H9 (cell line): Measurements from ENCODE around the gene MDFI. TPM values are rescaled to one million over a fixed set of nuclear protein-coding genes. Genes with fewer than 3 reads are reported as not detected.
A peak's percentile ranks its signal among the peaks of the same experiment; 100 is the strongest.

ENCODE experiments used
- DNase-seq: peaks from one replicate; pipeline ENCODE4 v3.0.0-alpha.2; 2017
- H2AFZ ChIP-seq: one replicate; pipeline ENCODE4 v1.6.1; 2013; ENCODE audit warnings: mild to moderate bottlenecking, low read length, control low read depth, moderate library complexity
- H2AK5ac ChIP-seq: 2 replicates; pipeline ENCODE4 v1.6.1; 2013; ENCODE audit warnings: low read length, control low read depth, mixed read lengths; ENCODE audit not compliant: insufficient read length
- H2BK120ac ChIP-seq: one replicate; pipeline ENCODE4 v1.6.1; 2013; ENCODE audit warnings: low read depth, mild to moderate bottlenecking, low read length, control low read depth, inconsistent platforms; ENCODE audit not compliant: poor library complexity, severe bottlenecking
- H2BK12ac ChIP-seq: 2 replicates; pipeline ENCODE4 v1.6.1; 2013; ENCODE audit warnings: low read length, control low read depth, mixed read lengths, low read depth; ENCODE audit not compliant: insufficient read length
- H2BK15ac ChIP-seq: 2 replicates; pipeline ENCODE4 v1.6.1; 2013; ENCODE audit warnings: low read depth, low read length, control low read depth
- H2BK20ac ChIP-seq: one replicate; pipeline ENCODE4 v1.6.1; 2013; ENCODE audit warnings: low read depth, mild to moderate bottlenecking, low read length, control low read depth, inconsistent platforms; ENCODE audit not compliant: poor library complexity, severe bottlenecking
- H2BK5ac ChIP-seq: 2 replicates; pipeline ENCODE4 v1.6.1; 2013; ENCODE audit warnings: low read length, control low read depth, mixed read lengths; ENCODE audit not compliant: insufficient read length
- H3K14ac ChIP-seq: 2 replicates; pipeline ENCODE4 v1.6.1; 2013; ENCODE audit warnings: low read length, control low read depth; ENCODE audit not compliant: insufficient read depth
- H3K18ac ChIP-seq: 2 replicates; pipeline ENCODE4 v1.6.1; 2013; ENCODE audit warnings: low read depth, mild to moderate bottlenecking, mixed read lengths, low read length, control low read depth; ENCODE audit not compliant: insufficient read length
- H3K23ac ChIP-seq: 2 replicates; pipeline ENCODE4 v1.6.1; 2013; ENCODE audit warnings: low read length, control low read depth, mixed read lengths, low read depth; ENCODE audit not compliant: insufficient read length
- H3K23me2 ChIP-seq: 2 replicates; pipeline ENCODE4 v1.6.1; 2013; ENCODE audit warnings: low read depth, mild to moderate bottlenecking, mixed read lengths, low read length, control low read depth; ENCODE audit not compliant: insufficient read length, poor library complexity, severe bottlenecking
- H3K27ac ChIP-seq: 2 replicates; pipeline ENCODE4 v1.5.1; 2013; ENCODE audit warnings: low read length, control low read depth, mixed read lengths, low read depth; ENCODE audit not compliant: insufficient read length
- H3K27me3 ChIP-seq: 2 replicates; pipeline ENCODE4 v1.6.1; 2013; ENCODE audit warnings: low read length, control low read depth, inconsistent platforms; ENCODE audit not compliant: insufficient read depth
- H3K4ac ChIP-seq: 2 replicates; pipeline ENCODE4 v1.6.1; 2013; ENCODE audit warnings: low read depth, mild to moderate bottlenecking, control low read depth, inconsistent platforms, low read length, moderate library complexity
- H3K4me1 ChIP-seq: 2 replicates; pipeline ENCODE4 v1.6.1; 2013; ENCODE audit warnings: low read length, control low read depth, inconsistent platforms; ENCODE audit not compliant: insufficient read depth
- H3K4me2 ChIP-seq: 2 replicates; pipeline ENCODE4 v1.6.1; 2013; ENCODE audit warnings: low read length, control low read depth, mixed read lengths; ENCODE audit not compliant: insufficient read length, insufficient read depth
- H3K56ac ChIP-seq: 2 replicates; pipeline ENCODE4 v1.6.1; 2013; ENCODE audit warnings: low read depth, mild to moderate bottlenecking, mixed read lengths, low read length, control low read depth; ENCODE audit not compliant: insufficient read length
- H3K79me1 ChIP-seq: 2 replicates; pipeline ENCODE4 v1.6.1; 2013; ENCODE audit warnings: low read depth, mild to moderate bottlenecking, moderate library complexity, low read length, control low read depth, inconsistent platforms; ENCODE audit not compliant: insufficient read depth, poor library complexity, severe bottlenecking
- H3K79me2 ChIP-seq: 2 replicates; pipeline ENCODE4 v1.6.1; 2013; ENCODE audit warnings: low read length, control low read depth, inconsistent platforms; ENCODE audit not compliant: insufficient read depth
- H3K9ac ChIP-seq: 2 replicates; pipeline ENCODE4 v1.6.1; 2013; ENCODE audit warnings: low read length, control low read depth, mixed read lengths; ENCODE audit not compliant: insufficient read length; ENCODE audit errors: extremely low read depth
- H3K9me3 ChIP-seq: one replicate; pipeline ENCODE4 v1.6.1; 2013; ENCODE audit warnings: low read depth, low read length, inconsistent platforms; ENCODE audit not compliant: control insufficient read depth
- H3T11ph ChIP-seq: one replicate; pipeline ENCODE4 v1.6.1; 2013; ENCODE audit warnings: mild to moderate bottlenecking, low read length, control low read depth, inconsistent platforms
- H4K20me1 ChIP-seq: one replicate; pipeline ENCODE4 v1.6.1; 2013; ENCODE audit not compliant: control insufficient read depth, insufficient read length, insufficient read depth
- H4K5ac ChIP-seq: 2 replicates; pipeline ENCODE4 v1.6.1; 2013; ENCODE audit warnings: low read depth, mild to moderate bottlenecking, mixed read lengths, low read length, control low read depth; ENCODE audit not compliant: insufficient read length
- H4K8ac ChIP-seq: replicated peaks from 2 replicates; pipeline ENCODE4 v1.6.1; 2013; ENCODE audit warnings: low read length, control low read depth, mixed read lengths, low read depth; ENCODE audit not compliant: insufficient read length
- H4K91ac ChIP-seq: 2 replicates; pipeline ENCODE4 v1.6.1; 2013; ENCODE audit warnings: low read depth, mild to moderate bottlenecking, moderate library complexity, mixed read lengths, low read length, control low read depth; ENCODE audit not compliant: insufficient read length
- H3K27ac Mint-ChIP-seq, 3 experiments: 2 replicates in 2 of 3; 3 replicates in 1 of 3; pipeline ENCODE4 v1.8.0; 2020 to 2021; ENCODE audit warnings: mixed read lengths in 3 of 3, mild to moderate bottlenecking in 1 of 3, moderate library complexity in 1 of 3
- H3K27me3 Mint-ChIP-seq: 2 replicates; pipeline ENCODE4 v1.8.0; 2021; ENCODE audit warnings: low read depth, mild to moderate bottlenecking, moderate library complexity, mixed read lengths
- H3K36me3 Mint-ChIP-seq, 3 experiments: 2 replicates in 2 of 3; 3 replicates in 1 of 3; pipeline ENCODE4 v1.8.0; 2020 to 2021; ENCODE audit warnings: low read depth in 3 of 3, mixed read lengths in 3 of 3; ENCODE audit not compliant: insufficient read depth in 1 of 3
- H3K4me1 Mint-ChIP-seq, 2 experiments: 2 replicates each; pipeline ENCODE4 v1.8.0; 2020; ENCODE audit warnings: mixed read lengths in 2 of 2
- H3K4me3 Mint-ChIP-seq, 2 experiments: 2 replicates in 1 of 2; 3 replicates in 1 of 2; pipeline ENCODE4 v1.8.0; 2020 to 2021; ENCODE audit warnings: mild to moderate bottlenecking in 2 of 2, mixed read lengths in 2 of 2, moderate library complexity in 1 of 2
- H3K9me3 Mint-ChIP-seq, 2 experiments: 2 replicates in 1 of 2; 3 replicates in 1 of 2; pipeline ENCODE4 v1.8.0; 2020; ENCODE audit warnings: mild to moderate bottlenecking in 2 of 2, mixed read lengths in 2 of 2, moderate library complexity in 1 of 2
- CTCF ChIP-seq: fragments of 200-600 bp; sonication (generic); conservative IDR thresholded peaks from 3 replicates; pipeline ENCODE4 v1.8.0; 2021; ENCODE audit warnings: antibody characterized with exemption, mild to moderate bottlenecking
- WGBS: extraction: QIAGEN DNeasy Blood & Tissue Kit; methylation state at CpG from one replicate; pipeline ENCODE4 v1.1.7; 2013; ENCODE audit warnings: missing lambda C conversion rate, low lambda C conversion rate, mixed read lengths; ENCODE audit not compliant: insufficient read length; ENCODE audit errors: extremely low coverage; 5-methylcytosine and 5-hydroxymethylcytosine counted together
- total RNA-seq: library from RNA; stranded (reverse); gene quantifications from 2 replicates; pipeline ENCODE4 v1.2.1, GENCODE V29; 2021

Gene MDFI
- total RNA-seq, 1 experiment from 2014 or later: 45.0 TPM

GRCh38 chr6:41690541-41691330, 52.5 kb downstream of the MDFI start:
- H3K4me2 ChIP-seq: no peak overlapping the region
- H3K79me1 ChIP-seq: no peaks in the 10 kb centered on the region
- no peak for DNase-seq
- no peak overlapping the region for H2BK20ac ChIP-seq
- H3K23me2 ChIP-seq: no peaks in the 10 kb centered on the region
- H3K79me2 ChIP-seq: no peaks in the 10 kb centered on the region
- H3K4ac ChIP-seq: no peak overlapping the region
- Mint-ChIP-seq H3K4me3 (no peak overlapping the region), H3K27me3 (peaks cover 13% of the 10 kb centered on the region), H3K36me3 (no peaks in the 10 kb centered on the region; a peak in 2 of 7 replicates), H3K4me1 (peaks cover 28 to 35% of the 10 kb centered on the region in 2 experiments), H3K27ac (peak overlapping the region in 2 of 3 experiments; percentile 39 to 63; a peak in 2 of 7 replicates), H3K9me3 (no peaks in the 10 kb centered on the region; a peak in 1 of 5 replicates)
- no peak overlapping the region for H3K14ac ChIP-seq
- no peak overlapping the region for H4K91ac ChIP-seq
- H3K9me3 ChIP-seq: no peaks in the 10 kb centered on the region
- no peak overlapping the region for H2AFZ ChIP-seq
- H2BK15ac ChIP-seq: no peak overlapping the region
- no peaks in the 10 kb centered on the region for H4K20me1 ChIP-seq
- H2BK5ac ChIP-seq: no peak overlapping the region
- TF ChIP-seq CTCF: no peak
- no peak overlapping the region for H4K5ac ChIP-seq
- H3K27me3 ChIP-seq: no peaks in the 10 kb centered on the region
- WGBS: no CpG with 5 or more reads among the region's 25 CpGs
- H3K18ac ChIP-seq: no peak overlapping the region
- peaks cover 7% of the 10 kb centered on the region; the same call in 1 of the 2 replicates for H3K4me1 ChIP-seq
- H2BK12ac ChIP-seq: no peak overlapping the region
- H4K8ac ChIP-seq: no peak overlapping the region
- no peak overlapping the region for H2BK120ac ChIP-seq
- no peak overlapping the region for H3K9ac ChIP-seq
- no peak overlapping the region for H2AK5ac ChIP-seq
- H3T11ph ChIP-seq: no peak overlapping the region
- no peak overlapping the region for H3K23ac ChIP-seq
- H3K56ac ChIP-seq: no peak overlapping the region
- no peak overlapping the region for H3K27ac ChIP-seq
